ENCODE results near the gene IRX4.

The IRX4 gene

DNA sequence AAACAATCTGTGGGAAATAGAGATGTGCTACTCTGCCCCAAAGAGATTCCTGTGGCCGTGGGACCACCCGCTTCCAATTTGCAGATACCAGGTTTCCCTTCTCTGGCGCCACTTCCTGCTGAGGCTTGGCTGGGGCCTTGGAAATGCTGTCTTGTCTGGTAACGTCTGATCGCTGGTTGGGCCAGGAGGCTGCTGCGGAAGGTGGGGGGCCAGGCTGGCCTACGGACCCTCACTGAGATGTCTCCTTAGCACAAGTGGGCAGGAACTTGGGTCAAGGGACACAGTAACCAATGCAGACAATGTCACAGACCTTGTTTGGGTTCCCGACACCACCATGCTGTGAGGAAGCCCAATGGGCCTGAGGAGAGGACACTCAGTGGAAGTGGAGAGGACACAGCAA, 31.7 kb upstream of the IRX4 start:
- no peak for DNase-seq (ENCODE audit: extremely low read depth in 1 of 2, low read depth in 1 of 2)

GRCh38 chr5:1913578-1913977, 30.9 kb upstream of the IRX4 start:
- no peak for DNase-seq (ENCODE audit: extremely low read depth in 1 of 2, low read depth in 1 of 2)

- DNase-seq (ENCODE audit: extremely low read depth in 1 of 2, low read depth in 1 of 2) = no peak
These were observed 30.3 kb upstream of the IRX4 start for GRCh38 chr5:1912951-1913565.

- DNase-seq (ENCODE audit: extremely low read depth in 1 of 2, low read depth in 1 of 2) = no peak
These were observed 29.1 kb upstream of the IRX4 start for GRCh38 chr5:1911773-1912235.

DNA sequence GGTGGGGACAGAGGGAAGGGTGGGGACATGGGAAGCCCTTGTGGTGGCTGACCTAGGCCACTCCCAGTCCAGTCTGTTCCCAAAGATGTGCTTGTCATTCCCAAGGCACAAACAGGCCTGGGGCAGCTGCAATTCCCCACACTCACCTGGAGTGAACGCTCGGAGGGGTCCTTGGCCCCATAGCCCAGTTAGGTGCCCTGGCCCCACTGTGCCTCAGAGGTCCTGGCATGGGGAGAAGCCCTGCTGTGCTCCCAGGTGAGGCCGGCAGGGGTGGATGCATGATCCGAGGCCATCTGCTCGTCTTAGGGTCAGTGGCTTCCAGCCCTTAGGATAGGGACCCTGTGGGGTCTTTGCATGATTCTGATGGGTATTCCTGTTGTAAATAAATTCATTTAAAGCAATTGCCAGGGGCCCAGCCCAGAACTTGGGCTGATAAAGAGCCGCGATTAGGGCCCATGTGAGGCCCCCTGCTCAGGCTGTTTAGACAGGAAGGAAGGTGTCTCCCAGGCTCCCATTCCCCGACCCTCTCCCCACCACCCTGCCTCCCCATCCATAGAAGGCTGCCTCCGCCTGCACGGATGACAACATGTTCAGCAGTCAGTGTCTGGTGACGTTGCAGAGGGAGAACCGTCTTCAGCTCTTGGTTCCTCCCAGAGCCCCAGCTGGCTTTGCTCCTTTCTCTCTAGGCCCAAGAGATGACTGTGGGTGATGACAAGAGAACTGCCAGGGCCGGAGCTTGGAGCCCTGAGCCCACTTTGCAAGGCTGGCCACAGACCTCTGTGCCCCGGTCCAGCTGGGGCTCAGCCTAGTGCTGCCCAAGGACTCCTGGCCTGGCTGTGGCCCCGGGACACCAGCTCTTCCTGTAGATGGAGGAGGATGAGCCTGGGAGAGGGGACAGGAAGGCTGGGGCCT, 28.4 kb upstream of the IRX4 start:
- DNase-seq (ENCODE audit: extremely low read depth in 1 of 2, low read depth in 1 of 2) = no peak

- no peak for DNase-seq (ENCODE audit: extremely low read depth in 1 of 2, low read depth in 1 of 2)
These were observed 27.5 kb upstream of the IRX4 start for GRCh38 chr5:1910081-1910760.

- no peak for DNase-seq (ENCODE audit: extremely low read depth in 1 of 2, low read depth in 1 of 2)
These were observed 26.7 kb upstream of the IRX4 start for GRCh38 chr5:1909346-1909985.

- no peak for DNase-seq (ENCODE audit: extremely low read depth in 1 of 2, low read depth in 1 of 2)
These were observed 26.2 kb upstream of the IRX4 start for GRCh38 chr5:1908931-1909330.

DNA sequence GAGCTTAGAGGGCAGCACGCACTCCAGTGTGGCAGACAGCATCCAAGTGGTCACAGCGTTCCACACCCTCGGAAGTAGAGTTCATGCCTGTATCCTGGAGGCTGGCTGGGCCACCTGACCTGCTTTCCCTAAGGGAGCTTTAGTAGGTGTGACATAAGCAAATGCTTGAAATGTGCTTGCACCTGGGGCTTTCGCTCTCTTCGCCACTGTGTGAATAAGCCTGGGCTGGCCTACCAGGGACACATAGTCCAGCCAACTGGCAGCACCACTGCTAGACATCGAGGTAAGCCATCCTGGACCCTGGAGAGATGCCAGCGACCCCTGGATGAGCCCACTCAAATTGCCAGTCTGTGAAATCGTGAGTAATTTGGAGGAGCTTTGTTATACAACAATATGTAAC, 24.9 kb upstream of the IRX4 start:
- no peak for DNase-seq (ENCODE audit: extremely low read depth in 1 of 2, low read depth in 1 of 2)

GRCh38 chr5:1905108-1905507, 22.4 kb upstream of the IRX4 start:
- DNase-seq (ENCODE audit: extremely low read depth in 1 of 2, low read depth in 1 of 2) = no peak

DNA sequence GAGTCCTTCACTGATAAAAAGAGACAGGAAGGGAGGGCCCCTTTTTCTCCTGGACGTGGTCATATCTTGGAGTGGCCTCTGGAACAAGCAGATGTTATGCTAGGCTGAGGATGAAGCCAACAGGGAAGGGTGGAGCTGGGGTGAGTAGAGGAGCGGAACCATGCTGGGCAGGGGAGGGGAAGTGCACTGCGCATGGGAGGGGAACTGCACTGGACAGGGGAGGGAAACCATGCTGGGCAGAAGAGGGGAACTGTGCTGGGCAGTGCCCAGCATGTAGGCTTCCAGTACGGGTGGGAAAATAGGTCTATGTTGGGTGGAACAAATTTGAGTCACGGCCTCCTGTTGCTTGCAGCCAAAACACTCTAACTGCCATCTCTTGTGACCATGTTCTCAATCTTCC, 19.3 kb upstream of the IRX4 start:
- no peak for DNase-seq (ENCODE audit: extremely low read depth in 1 of 2, low read depth in 1 of 2)

DNA sequence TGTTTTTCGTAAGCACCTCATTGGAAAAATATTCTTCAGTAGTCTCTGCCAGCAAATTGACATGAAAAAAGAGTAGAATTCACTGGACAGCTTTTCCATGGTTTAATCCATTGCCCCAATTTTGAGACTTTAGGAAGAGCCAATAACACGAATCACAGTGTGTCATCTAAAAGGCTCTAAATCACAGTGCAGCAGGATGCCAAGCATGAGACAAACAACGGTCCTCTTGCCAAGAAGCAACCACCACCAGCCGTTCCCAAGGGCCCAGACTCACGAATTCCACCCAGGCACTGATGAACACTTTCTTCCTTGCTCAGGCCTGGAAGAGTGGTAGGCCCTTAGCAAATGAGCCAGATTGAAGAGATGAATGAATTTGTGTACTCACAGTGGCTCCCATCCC, 18.3 kb upstream of the IRX4 start:
- no peak for DNase-seq (ENCODE audit: extremely low read depth in 1 of 2, low read depth in 1 of 2)

GRCh38 chr5:1899201-1899600, 16.5 kb upstream of the IRX4 start:
- no peak for DNase-seq (ENCODE audit: extremely low read depth in 1 of 2, low read depth in 1 of 2)

GRCh38 chr5:1897816-1898450, 15.2 kb upstream of the IRX4 start:
- DNase-seq (ENCODE audit: extremely low read depth in 1 of 2, low read depth in 1 of 2) = no peak

DNA sequence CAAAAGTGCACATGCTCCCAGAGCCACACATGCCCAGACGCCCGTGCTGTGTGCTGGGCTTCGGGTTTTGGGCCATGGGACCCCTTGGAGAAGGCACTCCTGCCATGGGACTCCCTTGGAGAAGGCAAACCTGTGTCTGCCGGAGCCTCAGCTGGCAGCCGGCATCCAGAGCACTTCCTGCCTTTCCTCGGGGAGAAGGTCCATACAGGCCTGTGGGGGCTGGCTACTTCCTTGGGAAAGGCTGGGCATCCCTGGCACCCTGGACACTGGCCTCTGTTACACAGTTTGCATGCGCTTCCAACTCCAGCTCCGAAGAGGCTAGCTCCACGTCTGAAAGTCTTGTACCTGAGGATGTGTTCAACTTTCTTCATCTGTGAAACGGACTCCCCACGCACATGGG, 14.7 kb upstream of the IRX4 start:
- no peak for DNase-seq (ENCODE audit: extremely low read depth in 1 of 2, low read depth in 1 of 2)

- DNase-seq (ENCODE audit: extremely low read depth in 1 of 2, low read depth in 1 of 2) = no peak
These were observed 14.1 kb upstream of the IRX4 start for GRCh38 chr5:1896602-1897376.

DNA sequence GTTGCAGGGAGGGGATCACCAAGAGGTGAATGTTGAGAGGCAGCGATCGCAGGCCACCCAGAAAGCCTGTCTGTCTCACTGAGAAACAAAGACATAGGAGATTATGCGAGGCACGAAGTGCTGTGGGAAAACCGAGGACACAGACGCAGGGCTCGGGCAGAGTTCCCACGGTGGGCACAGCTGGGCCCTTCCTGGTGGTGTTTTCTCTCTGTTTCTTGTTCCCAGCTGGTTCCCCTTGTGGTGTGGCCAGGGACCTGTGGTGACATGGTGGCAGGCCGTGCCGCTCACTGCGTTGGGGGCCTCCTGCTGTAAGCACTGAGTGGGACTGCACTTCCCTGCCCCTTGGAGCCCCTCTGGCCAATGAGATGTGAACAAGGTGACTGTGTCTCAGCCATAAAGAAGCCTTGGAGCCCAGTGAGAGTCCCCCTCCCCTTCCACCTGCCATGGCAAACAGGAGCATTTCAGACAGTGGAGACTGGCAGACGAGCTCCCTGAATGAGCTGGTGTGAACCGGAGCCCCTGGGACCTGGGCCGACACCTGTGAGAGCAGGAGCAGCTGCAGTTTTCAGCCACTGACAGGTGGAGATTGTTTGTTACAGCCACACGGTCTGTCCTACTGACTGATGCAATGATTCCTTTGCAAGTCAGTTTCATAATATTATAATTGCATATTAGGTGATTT, 13.2 kb upstream of the IRX4 start:
- DNase-seq (ENCODE audit: extremely low read depth in 1 of 2, low read depth in 1 of 2) = no peak

DNA sequence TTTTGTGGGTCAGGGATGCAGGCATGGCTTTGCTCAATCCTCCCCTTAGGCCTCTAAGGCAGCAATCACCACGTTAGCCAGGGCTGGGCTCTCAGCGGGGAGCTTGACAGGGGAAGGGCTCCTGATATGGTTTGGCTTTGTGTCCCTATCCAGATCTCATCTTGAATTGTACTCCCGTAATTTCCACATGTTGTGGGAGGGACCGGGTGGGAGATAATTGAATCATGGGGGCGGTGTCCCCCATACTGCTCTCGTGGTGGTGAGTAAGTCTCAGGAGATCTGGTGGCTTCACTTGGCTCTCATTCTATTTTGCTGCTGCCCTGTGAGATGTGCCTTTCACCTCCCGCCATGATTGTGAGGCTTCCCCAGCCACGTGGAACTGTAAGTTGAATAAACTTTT, 11.5 kb upstream of the IRX4 start:
- DNase-seq (ENCODE audit: extremely low read depth in 1 of 2, low read depth in 1 of 2) = no peak

GRCh38 chr5:1893754-1894153, 11.0 kb upstream of the IRX4 start:
- no peak for DNase-seq (ENCODE audit: extremely low read depth in 1 of 2, low read depth in 1 of 2)
